Left colon (tissue), 2 donors: ENCODE data around the gene SMIM41. TPM values are rescaled to one million over a fixed set of nuclear protein-coding genes. Genes with fewer than 3 reads are reported as not detected.

ENCODE experiments used
- ATAC-seq: fragments of 200-7000 bp; cut with Tn5 transposase; one replicate; pipeline ENCODE4 v1.9.1; 2020; ENCODE audit warnings: mild to moderate bottlenecking, moderate library complexity
- DNase-seq, 2 donors: peaks; one replicate each; pipeline ENCODE4 v3.0.0-alpha.2; 2020
- intact Hi-C, 2 donors: fragments of 100-400 bp; cut with DNase I in 1 of 2; cut with micrococcal nuclease in 1 of 2; formaldehyde crosslinking; loops; one replicate each; pipeline versions ENCODE4 v1.11.2 to v1.14.0; 2022; cut with DNase I, micrococcal nuclease
- total RNA-seq, 2 donors: library from RNA; stranded (reverse); fragmentation: NEBNext Ultra II Directional; extraction: Animal tissue kit (Norgen Biotek cat#: 25700); gene quantifications; one replicate each; pipeline ENCODE4 v1.2.1, GENCODE V29; 2021
- donor health status: DM: no; HTN: no; CAD: no.
- donor health status: DM: yes; HTN: yes; CAD: no.

The SMIM41 gene
- total RNA-seq, 2 donors from 2014 or later, result 0.31 TPM; not detected in 1

DNA sequence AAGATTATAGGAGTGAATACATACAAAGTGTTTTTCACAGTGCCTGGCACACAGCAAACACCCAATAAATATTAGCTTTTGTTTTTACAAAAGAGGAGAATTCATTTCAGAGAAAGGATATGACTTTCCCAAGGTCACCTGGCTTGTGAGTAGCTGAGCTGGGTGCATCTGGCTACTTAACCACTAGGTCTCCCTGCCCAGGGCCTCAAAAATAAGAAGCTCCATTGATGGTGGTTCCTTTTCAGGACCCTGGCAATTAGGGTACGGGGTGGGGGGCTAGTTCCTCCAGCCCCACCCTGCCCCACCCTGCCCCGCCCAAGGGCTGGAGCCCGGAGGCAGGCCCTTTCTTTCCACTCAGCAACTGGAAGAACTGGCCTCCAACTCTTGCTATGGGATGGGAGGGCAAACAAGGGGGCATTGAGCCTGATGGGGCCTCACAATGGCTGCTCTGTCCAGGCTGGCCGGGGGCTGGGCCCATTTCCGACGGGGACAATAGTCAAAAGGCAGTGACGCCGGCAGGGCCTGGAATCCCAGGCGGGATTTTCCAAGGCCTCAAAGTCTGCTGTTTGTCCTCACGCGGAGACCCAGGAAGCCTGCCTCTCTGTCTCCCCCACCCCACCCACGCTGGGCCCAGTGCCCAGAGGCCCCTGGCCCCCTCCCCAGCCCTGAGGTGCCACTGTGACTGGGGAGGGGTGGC, 17.9 kb upstream of the SMIM41 start:
- peak; percentile 37 for ATAC-seq
- DNase-seq, result no peak
- intact Hi-C loops, result no loop called here

DNA sequence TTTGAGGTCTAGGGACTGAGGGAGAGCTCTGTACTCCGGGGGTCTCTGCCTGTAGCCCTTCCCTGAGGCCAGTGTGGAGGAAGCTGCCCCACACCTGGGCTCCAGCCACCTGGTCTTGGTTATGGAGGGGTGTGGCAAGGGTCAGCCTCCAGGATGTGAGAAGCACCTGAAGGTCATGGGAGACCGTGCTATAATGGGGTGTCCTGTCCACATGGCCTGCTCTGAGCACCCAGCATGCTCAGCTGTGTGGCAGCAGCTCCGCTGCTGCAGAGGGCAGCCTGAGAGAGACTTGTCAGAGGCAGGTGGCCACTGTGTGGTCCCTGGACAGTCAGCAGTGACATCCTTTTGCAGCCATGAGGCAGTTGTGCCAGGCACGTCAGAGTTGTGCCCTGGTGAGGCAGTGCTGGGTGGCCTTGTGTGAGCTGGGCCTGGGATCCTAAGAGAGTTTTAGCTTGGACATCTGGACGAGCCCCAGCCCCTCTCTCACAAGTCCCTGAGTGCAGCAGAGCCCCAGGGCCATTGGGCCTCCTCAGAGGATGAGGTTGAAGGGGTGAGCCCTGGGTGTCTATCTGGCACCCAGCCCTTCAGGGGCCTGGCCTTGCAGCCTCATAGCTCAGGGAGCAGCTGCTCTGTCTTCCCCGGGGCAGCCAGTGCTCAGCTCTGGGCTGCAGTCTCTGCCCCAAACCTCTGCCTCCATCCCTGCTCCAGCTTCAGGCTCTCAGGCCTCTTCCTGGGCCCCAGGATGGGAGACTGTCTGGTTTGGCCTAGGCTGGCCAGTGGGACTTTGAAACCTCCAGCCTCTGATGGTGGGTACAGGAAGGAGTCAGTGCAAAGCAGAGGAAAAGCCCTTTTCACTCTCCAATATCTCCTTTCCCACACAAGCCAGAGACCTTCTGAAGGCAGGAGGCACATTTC, 17.1 kb upstream of the SMIM41 start:
- ATAC-seq, result no peak
- no peak for DNase-seq
- intact Hi-C loops, result no loop called here

DNA sequence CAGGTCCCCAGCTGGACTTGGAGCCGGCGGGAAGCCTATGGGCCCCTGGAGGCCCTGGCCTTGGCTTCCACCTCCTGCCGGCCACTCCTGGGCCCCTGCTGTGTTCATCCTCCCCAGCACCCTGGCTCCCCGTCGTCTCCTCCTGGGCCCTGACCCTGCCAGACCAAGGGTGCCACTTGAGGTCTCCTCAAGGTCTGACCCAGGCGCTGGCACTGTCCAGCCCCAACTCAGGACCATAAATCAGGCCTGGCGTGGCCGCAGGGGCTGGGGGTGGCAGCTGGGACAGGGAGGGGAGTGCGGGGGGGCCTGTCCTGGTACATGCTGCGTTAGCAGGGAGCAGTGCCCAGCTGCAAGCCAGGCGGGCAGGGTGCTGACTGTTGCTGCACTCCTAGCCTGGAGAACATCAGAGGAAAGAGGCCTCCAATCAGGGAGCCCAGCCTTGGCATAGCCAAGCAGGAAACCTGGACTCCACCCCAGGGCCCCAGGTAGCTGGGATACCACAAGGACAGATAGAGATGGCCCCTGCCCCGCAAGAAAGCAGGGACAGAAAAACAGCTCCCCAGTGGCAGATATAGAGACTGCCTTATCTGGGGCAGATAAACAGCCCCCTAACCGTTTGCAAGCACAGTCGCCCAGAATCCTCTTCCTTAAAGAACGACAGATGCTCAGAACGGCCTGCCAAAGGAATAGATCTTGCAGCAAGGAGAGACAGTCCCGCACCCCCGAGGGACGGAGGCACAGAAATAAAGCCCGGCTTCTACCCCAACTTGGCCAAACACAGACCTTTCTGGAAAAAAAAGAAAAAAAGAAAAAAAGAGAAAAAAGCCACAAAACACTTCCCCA, 16.2 kb upstream of the SMIM41 start:
- DNase-seq, result no peak
- no peak for ATAC-seq
- intact Hi-C loops, result no loop called here

DNA sequence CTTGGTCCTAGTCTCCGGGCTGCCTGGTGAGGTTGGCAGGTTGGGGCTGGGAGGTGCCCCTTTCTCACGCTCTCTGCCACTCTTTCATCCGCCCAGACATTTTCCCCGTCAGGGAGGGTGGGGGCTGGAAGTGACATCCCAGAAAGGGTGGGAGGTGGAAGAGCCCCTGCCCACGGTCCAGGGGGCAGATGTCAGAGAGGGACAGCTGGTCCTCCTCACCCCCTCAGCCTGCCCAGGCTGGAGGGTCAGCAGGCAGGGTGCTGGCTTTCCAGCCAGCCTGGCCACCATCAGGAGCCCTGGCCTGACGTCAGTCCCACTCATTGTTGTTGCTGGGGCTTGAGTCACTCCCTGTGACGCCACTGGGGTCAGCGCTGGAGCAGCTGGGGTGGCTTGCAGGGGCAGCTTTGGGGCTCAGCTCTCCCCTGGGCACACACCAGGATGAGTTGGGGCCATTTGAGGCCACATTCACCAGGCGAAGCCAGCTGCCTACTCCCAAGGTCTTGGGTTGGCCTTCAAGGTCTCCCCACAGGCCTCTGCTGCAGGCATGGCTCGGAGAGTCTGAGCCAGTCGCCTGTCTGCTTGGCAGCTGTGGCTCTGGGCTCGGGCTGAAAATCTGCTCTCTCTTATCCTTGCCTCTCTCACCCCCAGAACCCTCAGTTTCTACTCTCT, 15.4 kb upstream of the SMIM41 start:
- intact Hi-C loops, result no loop called here
- ATAC-seq (no peak), DNase-seq (peak in 1 of 2 donors; percentile 28)

DNA sequence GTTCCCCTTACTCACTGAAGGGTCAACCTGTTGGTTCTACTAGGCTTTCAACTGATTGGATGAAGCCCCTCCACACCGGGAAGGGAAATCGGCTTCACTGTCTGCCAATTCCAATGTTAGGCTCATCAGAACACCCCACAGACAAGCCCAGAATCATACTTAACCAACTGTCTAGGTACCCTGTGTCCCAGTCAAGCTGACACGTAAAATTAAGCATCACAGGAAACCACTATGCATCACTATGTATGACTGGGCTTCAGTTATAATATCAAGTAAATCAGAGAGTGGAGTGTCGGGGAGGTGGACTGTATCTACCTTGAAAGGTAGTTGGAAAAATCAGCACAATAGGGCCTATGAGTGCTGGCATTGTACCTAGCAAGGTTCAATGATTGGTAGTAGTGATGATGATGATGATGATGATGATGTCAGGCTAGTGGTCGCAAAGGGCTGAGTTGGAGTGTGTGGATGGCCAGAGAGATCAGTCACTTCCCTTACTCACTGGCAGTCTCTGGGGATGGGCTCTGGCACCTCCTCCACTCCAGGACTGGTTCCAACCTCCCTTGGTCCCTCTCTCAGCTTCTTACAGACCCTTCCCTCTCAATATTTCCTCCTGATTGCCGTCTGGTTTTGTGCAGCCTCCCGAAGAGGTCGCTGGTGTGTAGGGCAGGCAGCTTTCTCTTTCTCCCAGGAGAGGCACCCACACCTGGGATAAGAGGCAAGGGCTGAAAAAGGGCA, 13.0 kb upstream of the SMIM41 start:
- DNase-seq, result no peak
- intact Hi-C loops, result no loop called here
- ATAC-seq, result no peak

DNA sequence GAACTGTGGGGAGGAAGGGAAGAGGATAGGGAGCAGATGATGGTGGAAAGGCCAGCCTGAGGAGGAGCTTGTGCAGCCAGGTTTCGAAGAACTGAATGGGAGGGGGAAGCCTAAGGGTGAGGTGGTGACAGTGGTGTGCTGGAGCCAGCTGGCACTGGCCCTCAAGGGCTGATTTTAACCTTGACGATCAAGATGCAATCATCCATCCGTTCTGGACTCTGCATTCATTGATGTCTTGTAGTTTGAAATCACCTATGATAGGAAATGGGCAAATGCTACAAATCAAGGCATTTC, 12.5 kb upstream of the SMIM41 start:
- DNase-seq (no peak), ATAC-seq (no peak)
- intact Hi-C loops, result no loop called here

DNA sequence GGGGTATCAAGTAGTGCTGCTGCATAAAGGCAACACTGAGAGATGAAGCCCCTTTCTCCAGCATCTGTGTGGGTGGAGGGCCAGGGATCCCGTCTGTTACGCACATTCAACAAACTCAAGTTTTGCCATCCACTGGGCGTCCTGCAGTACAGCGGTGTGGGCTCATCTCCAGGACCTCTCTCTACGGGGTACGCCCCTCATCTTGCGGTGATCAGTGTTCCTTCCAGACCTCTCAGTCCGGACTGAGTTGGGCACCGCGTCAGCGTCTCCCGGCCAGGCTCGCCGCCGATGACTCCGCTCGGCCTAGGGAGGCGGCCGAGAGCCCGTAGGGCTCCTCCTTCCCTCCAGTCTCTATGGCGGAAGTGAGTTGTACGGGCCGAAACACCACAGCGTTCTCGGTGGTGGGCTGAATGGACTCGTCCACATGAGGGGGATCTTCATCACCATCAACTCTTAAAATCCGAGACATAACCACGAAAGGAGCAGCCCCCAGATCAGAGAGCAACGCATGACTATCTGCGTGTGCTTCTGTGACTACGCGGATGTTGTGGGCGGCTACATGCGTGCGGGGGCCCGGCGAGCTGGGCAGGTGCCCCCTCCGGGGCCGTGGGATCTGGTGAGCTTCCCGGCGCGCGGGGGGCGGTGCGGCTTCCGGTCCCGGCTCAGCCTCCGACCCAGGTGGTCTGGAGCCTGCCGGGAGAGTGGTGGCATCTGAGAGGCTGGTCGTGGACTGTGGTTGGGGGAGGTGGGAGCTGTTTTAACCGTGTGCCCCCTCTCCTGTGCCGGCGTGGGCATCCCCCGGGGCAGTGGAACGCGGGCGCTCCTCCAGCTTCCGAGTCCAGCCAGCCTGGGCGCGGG, 9.9 kb upstream of the SMIM41 start, which contains the start of gene ATG101:
Gene ATG101 (plus strand): TSS at position 652 of the 858 bp plus-strand sequence. CDS start 3,673 bp downstream, outside the sequence.
- intact Hi-C loops, result no loop called here

DNA sequence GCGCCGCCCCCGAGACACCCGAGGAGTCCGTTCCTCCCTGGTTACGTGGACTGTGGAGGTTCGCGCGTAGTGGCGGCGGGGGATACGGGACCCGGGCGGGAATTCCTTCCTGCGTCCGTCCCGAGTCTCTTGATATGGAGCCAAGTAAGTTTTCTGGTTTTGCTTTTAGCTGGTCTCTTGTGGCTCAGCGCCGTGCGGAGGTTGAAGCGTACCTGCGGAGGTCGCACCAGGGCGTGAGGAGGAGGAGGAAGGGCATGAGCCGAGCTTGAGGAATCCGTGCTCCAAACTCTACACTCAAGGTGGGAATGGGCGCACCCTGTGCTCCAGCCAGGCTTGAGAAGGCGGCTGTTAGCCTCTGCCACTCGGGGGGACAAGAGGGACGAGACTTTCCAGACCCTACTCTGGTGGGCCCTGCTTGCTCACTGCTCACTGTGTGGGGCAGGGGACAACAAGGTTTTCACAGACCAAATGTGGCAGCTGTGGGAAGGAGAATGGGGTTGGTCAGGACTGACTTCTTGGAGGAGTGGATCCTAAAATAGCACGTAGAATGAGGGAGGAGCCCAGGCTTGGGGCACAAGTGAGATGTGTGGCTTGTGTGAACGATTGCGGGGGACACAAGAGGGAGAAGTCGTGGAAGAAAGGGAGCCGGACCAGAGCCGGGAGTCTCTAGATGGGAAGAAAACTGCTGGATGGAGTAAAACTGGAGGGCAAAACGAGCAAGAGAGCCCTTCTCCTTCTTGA, 9.1 kb upstream of the SMIM41 start:
- DNase-seq (no peak), ATAC-seq (peak; percentile 61)
- intact Hi-C loops, result no loop called here

More for the DNA sequence above, 9.9 kb upstream of the SMIM41 start, which contains the start of gene ATG101:
- peak; percentile 88 to 93 for DNase-seq
- peak; percentile 96 for ATAC-seq

DNA sequence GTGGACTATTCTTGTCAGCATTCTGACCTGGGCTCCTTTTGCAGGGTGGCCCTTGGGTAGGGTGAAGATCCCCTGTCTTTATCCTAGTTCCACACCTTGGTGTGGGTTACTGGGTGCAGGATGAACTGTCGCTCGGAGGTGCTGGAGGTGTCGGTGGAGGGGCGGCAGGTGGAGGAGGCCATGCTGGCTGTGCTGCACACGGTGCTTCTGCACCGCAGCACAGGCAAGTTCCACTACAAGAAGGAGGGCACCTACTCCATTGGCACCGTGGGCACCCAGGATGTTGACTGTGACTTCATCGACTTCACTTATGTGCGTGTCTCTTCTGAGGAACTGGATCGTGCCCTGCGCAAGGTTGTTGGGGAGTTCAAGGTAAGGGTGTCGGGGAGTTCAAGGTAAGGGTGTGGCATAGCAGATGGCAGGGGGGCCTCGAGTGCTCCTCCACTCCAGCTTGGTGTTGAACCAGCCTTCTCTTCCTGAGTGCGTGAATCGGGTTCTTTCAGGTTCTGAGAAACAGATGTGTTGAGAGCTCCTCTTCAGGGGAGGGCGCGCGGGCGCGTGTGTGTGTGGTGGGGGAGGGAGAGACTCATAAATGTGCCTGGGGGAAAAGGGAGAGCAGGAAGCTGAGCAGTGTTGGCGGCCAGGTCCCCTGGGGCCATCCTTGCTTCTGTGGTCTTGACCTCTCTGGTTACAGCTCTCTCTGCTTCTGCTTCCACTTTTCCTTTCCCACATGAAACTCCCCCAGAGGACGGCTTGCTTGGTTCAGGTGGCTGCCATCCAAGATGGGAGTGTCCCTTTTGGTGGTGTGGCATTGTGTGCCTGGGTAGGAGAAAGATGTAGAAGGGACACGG, 5.7 kb upstream of the SMIM41 start:
- DNase-seq (no peak), ATAC-seq (no peak)
- intact Hi-C loops, result no loop called here

DNA sequence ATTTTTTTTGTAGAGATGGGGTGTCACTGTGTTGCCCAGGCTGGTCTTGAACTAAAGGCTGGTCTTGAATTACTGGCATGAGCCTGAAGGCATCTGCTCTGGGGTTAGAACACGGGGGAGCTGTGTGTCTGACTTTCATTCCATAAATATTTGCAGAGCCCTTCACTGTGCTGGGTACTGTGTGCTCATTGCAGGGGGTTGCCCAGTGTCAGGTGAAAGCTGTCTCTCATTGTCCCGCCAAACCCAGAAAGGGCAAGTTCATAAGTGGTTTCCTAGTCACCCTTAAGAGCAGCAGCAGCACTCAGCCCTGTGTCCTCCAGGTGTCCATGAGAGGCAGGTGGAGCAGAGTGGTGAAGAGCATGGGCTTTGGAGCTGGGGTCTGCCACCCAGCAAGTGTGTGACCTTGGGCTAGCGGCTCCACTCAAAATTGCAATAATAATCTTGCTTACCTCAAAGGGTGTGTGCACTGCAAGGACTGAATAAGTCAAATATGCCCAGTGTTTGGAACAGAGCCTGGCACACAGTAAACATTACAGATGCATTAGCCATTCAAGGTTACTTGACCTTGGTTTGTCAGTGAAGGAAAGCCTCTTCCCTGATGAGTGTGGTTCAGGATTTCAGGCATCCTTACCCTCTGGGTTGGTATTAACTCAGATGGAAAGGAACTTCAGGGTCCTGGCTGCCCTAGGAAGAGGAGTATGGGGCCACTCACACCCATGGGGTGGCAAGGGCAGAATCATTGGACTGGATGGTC, 4.4 kb upstream of the SMIM41 start:
- no peak for DNase-seq

DNA sequence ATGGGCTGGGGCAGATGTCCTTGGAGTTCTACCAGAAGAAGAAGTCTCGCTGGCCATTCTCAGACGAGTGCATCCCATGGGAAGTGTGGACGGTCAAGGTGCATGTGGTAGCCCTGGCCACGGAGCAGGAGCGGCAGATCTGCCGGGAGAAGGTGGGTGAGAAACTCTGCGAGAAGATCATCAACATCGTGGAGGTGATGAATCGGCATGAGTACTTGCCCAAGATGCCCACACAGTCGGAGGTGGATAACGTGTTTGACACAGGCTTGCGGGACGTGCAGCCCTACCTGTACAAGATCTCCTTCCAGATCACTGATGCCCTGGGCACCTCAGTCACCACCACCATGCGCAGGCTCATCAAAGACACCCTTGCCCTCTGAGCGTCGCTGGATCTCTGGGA, 2.7 kb upstream of the SMIM41 start:
- ATAC-seq (no peak), DNase-seq (no peak)
- intact Hi-C loops, result no loop called here

More for the DNA sequence above, 4.4 kb upstream of the SMIM41 start:
- intact Hi-C loops, result no loop called here
- ATAC-seq, result no peak

DNA sequence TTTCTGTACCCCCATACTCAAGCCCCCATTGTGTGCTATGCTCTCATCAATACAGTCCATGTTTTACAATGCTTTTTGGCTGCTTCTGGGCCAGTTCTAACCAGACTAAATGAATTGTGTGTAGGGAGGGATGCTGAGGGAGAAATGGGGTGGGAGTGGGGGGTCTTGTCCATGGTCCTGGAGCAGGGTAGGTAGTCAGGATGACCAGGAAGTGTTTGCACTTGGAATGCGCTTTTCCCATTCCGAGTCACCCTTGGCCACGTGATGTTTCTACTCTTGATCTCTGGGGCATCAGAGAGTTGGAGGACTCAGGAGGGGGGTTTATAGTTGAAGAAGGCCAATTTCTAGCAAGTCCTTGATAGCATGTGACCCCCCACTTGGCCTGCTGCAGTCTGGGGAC, 1.2 kb upstream of the SMIM41 start:
- no peak for ATAC-seq
- DNase-seq, result no peak
- intact Hi-C loops, result no loop called here

DNA sequence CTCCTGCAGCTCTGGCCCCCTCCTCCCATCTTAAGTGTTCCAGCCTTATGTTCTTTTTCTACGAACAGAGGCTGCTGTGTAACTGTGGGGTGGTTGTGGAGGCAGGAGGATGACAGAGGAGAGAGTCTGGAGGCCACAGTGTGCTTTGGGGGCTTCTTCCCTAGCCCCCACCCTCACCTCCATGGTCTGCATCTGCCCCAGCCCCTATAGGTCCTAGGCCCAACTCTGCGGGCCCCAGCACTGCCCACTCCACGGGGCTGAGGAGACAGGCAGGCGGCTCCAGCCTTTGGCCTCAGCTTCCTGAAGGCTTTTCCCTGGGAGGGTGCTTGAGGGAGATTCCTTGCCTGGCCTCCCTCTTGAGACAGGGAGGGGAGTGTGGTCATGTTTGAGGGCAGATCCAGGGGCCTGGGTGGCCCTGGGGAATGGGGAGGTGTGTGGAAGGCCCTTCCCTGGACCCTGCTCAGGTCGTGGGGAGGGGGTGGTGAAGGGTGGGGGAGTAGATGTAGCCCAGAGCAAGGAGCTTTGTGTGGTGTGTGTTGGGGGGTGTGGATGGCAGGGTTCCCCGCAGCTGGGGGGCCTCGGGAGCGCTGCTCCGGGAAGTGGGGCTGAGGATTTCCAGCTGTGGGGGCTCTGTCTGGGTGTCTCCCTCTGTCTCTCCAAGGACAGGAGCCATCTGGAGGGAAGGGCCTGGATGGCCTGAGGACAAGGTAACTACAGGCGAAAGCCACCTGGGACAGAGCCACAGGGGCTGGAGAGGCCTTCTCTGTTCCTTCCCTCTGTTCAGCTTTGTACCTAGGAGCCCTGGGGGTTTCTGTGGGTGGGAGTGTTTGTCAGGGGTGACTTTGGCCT, 1.1 kb downstream of the SMIM41 start:
- intact Hi-C loops, result loop anchor here (5.0 to 10.0 kb wide), 2 partner anchors 56 to 58 kb away; no protein-coding TSS in a partner anchor
- ATAC-seq, result peak; percentile 6

DNA sequence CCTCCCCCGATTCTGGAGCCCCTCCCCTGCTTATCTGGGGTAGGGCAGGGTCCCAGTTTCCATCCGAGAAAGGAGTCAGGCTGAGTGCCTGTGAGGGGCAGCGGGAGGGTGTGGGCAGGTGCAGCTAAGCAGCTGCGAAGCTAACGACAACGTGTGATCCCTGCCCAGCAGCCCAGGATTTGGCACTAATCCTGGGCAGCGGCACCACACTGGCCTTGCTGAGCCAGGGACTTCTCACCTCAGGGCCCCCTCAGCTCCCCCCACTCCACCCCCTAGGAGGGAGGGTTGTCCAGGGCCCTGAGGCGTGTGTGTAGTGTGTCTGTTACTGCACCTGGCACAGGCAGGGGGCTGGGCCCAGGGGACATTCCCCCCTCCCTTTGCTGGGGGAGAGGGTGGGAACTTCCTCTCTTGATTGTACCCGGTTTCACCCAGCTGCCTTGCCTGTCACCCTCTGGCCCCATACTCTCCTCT, 1.8 kb downstream of the SMIM41 start:
- intact Hi-C loops, result loop anchor here (5.0 to 10.0 kb wide), 2 partner anchors 56 to 59 kb away; no protein-coding TSS in a partner anchor
- ATAC-seq (peak; percentile 34), DNase-seq (no peak)

More for the DNA sequence above, 1.1 kb downstream of the SMIM41 start:
- no peak for DNase-seq
